Endothelial cell (in vitro differentiated cells): Measurements from ENCODE around the gene DDX10. TPM values are rescaled to one million over a fixed set of nuclear protein-coding genes. Genes with fewer than 3 reads are reported as not detected.

Experiments used
- DNase-seq: peaks from one replicate; pipeline ENCODE4 v3.0.0; 2021; ENCODE audit warnings: low spot score
- H3K27ac Mint-ChIP-seq: one replicate; pipeline ENCODE4 v1.8.0; 2021; ENCODE audit warnings: mixed read lengths, inconsistent platforms; ENCODE audit not compliant: unreplicated experiment
- H3K27me3 Mint-ChIP-seq: one replicate; pipeline ENCODE4 v1.8.0; 2021; ENCODE audit warnings: mild to moderate bottlenecking, moderate library complexity, mixed read lengths, inconsistent platforms; ENCODE audit not compliant: unreplicated experiment
- H3K36me3 Mint-ChIP-seq: one replicate; pipeline ENCODE4 v1.8.0; 2021; ENCODE audit warnings: mild to moderate bottlenecking, low read depth, mixed read lengths, inconsistent platforms; ENCODE audit not compliant: unreplicated experiment
- H3K4me1 Mint-ChIP-seq: one replicate; pipeline ENCODE4 v1.8.0; 2021; ENCODE audit warnings: mild to moderate bottlenecking, mixed read lengths, inconsistent platforms; ENCODE audit not compliant: unreplicated experiment
- H3K4me3 Mint-ChIP-seq: one replicate; pipeline ENCODE4 v1.8.0; 2021; ENCODE audit warnings: mild to moderate bottlenecking, mixed read lengths, inconsistent platforms; ENCODE audit not compliant: unreplicated experiment
- H3K9me3 Mint-ChIP-seq: one replicate; pipeline ENCODE4 v1.8.0; 2021; ENCODE audit warnings: mixed read lengths, inconsistent platforms; ENCODE audit not compliant: unreplicated experiment
- total RNA-seq: library from RNA; stranded (reverse); fragmentation: NEBNext Ultra II Directional; extraction: Animal tissue kit (Norgen Biotek cat#: 25700); gene quantifications from one replicate; pipeline ENCODE4 v1.2.1, GENCODE V29; 2021; ENCODE audit not compliant: unreplicated experiment
- TF ChIP-seq, protein P1 (sequence below): fragments of 200-600 bp; sonication (generic); IDR thresholded peaks from one replicate; pipeline ENCODE4 v1.5.0; 2021; ENCODE audit warnings: antibody characterized with exemption; ENCODE audit not compliant: unreplicated experiment

The DDX10 gene
- total RNA-seq, 1 donor from 2014 or later, result 20.9 TPM

DNA sequence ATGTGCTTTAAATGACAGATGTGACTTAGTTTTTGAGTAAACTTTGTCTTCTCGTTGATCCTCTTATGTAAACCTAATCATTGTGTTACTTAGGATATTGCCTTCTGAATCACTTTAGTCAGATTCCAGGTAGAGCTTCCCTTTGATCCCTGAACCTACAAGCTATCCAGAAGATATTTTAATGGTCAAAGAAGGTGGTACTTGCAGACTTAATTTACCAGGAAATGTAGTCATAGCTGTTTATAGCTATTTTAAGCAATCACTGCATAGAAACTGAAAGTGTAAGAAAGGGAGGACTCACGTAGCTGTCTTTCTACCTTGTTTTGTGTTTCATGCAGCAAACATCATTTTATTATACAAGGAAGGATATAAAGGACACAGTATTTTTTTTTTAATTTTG lies 189.5 kb downstream of the DDX10 start:
- Mint-ChIP-seq H3K9me3 (no peaks in the 10 kb centered on the region), H3K4me1 (peaks cover 8% of the 10 kb centered on the region), H3K27me3 (no peaks in the 10 kb centered on the region), H3K36me3 (no peaks in the 10 kb centered on the region), H3K27ac (no peak overlapping the region), H3K4me3 (no peak overlapping the region)
- DNase-seq, result no peak
- TF ChIP-seq, protein P1, sequence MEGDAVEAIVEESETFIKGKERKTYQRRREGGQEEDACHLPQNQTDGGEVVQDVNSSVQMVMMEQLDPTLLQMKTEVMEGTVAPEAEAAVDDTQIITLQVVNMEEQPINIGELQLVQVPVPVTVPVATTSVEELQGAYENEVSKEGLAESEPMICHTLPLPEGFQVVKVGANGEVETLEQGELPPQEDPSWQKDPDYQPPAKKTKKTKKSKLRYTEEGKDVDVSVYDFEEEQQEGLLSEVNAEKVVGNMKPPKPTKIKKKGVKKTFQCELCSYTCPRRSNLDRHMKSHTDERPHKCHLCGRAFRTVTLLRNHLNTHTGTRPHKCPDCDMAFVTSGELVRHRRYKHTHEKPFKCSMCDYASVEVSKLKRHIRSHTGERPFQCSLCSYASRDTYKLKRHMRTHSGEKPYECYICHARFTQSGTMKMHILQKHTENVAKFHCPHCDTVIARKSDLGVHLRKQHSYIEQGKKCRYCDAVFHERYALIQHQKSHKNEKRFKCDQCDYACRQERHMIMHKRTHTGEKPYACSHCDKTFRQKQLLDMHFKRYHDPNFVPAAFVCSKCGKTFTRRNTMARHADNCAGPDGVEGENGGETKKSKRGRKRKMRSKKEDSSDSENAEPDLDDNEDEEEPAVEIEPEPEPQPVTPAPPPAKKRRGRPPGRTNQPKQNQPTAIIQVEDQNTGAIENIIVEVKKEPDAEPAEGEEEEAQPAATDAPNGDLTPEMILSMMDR, result no peak

DNA sequence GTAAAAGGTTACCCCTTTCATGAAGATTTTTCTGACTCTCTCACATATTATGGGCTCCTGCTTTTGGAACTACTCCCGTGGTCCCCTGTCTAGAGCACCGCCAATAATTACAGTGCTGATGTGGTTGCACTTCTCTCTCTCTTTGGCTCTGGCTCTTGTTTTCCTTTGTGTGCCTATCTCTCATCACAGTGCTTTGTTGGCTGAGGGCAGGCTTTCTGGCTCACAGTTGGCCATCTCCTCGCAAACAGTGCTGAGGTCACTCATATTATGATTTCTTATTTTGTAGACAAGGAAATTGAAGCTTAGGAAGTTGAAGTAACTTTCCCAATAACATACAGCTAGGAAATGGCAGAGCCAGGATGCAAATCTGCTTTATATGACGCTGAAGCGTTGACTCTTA lies 192.5 kb downstream of the DDX10 start:
- DNase-seq, result no peak
- TF ChIP-seq, protein P1, result no peak
- no peaks in the 10 kb centered on the region for H3K9me3 Mint-ChIP-seq
- H3K27me3 Mint-ChIP-seq, result no peaks in the 10 kb centered on the region
- H3K27ac Mint-ChIP-seq, result no peak overlapping the region
- H3K4me1 Mint-ChIP-seq, result peaks cover 16% of the 10 kb centered on the region
- no peak overlapping the region for H3K4me3 Mint-ChIP-seq
- H3K36me3 Mint-ChIP-seq, result no peaks in the 10 kb centered on the region

DNA sequence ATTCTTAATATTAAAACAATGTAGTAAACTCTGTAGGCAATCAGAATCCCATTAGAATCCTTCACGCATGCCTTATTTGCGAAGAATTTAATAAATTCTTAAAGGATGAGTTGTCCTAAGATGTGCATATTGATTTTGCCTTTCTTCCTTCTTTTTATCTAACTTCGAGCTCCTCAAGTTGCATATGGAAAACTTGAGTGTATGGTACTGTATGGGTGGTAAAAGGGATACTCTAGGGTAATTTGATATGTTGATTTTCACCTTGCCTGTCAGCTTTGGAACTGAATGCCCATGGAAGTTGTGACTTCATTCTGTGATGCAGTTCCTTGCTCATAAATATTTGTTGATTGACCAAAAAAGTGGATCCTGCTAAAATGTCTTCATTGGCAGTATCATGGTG lies 193.8 kb downstream of the DDX10 start:
- H3K36me3 Mint-ChIP-seq, result no peaks in the 10 kb centered on the region
- peaks cover 14% of the 10 kb centered on the region for H3K4me1 Mint-ChIP-seq
- TF ChIP-seq, protein P1, result no peak

DNA sequence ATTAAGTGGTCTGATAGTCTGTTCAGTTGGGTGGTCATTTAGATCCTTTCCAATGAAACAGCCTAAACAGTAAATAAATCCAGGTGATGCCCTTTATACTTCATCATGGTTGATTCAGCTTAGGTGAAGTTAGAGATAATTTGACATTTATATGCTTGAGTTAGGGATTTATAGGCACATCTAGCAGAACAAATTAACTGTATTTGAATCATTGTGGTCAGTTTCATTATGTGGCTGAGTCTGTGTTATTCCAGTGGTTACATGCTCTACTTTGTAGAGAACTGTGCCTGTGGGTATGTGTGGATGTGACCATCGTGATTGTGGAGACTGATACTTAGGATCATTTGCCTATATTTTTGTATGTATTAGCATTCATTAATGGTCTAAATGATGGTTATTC lies 194.6 kb downstream of the DDX10 start:
- TF ChIP-seq, protein P1, result no peak
- Mint-ChIP-seq H3K27me3 (no peaks in the 10 kb centered on the region), H3K36me3 (no peaks in the 10 kb centered on the region), H3K27ac (no peak overlapping the region), H3K4me1 (peaks cover 13% of the 10 kb centered on the region), H3K4me3 (no peak overlapping the region), H3K9me3 (no peaks in the 10 kb centered on the region)
- no peak for DNase-seq

More for the DNA sequence above, 193.8 kb downstream of the DDX10 start:
- no peak overlapping the region for H3K4me3 Mint-ChIP-seq
- H3K27me3 Mint-ChIP-seq, result no peaks in the 10 kb centered on the region
- no peak for DNase-seq
- H3K9me3 Mint-ChIP-seq, result no peaks in the 10 kb centered on the region
- H3K27ac Mint-ChIP-seq, result no peak overlapping the region

DNA sequence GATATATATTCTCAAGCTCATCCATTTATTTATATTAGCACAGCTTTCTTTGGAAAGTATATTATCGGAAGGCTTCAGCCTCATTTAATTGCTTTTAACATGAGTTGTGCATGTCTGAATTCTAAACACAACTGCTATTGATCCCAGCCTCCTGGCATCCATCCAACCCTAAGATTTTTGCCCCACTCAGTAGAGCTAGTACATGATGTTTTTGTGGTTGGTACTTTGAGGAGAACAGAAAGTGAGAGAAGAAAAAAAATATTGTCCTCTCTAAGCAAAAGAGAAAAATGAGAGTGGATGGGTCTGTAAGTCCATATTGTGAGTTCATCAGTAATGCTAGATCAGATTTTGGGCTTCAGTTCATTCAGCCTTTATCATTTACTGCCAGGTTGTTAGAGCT lies 198.7 kb downstream of the DDX10 start:
- H3K9me3 Mint-ChIP-seq, result no peaks in the 10 kb centered on the region
- no peak for DNase-seq
- TF ChIP-seq, protein P1, result no peak

More for the DNA sequence above, 198.7 kb downstream of the DDX10 start:
- H3K4me1 Mint-ChIP-seq, result peaks cover 13% of the 10 kb centered on the region
- H3K36me3 Mint-ChIP-seq, result no peaks in the 10 kb centered on the region
- no peaks in the 10 kb centered on the region for H3K27me3 Mint-ChIP-seq
- H3K27ac Mint-ChIP-seq, result no peak overlapping the region
- H3K4me3 Mint-ChIP-seq, result no peak overlapping the region
